GM12864 (cell line): ENCODE data around the gene ABTB1.
"Not testable (repeated sequence)": the region's sequence is repeated elsewhere in the genome, so short reads cannot be mapped to it uniquely, and the experiment has no call there.

Experiments
- DNase-seq: peaks from one replicate; pipeline ENCODE4 v3.0.0-alpha.2; 2011; ENCODE audit warnings: low read depth
- H3K4me3 ChIP-seq: 2 replicates; pipeline ENCODE4 v1.5.1; 2011; ENCODE audit warnings: mild to moderate bottlenecking, low read depth, low read length, control low read depth
- TF ChIP-seq, protein P1 (sequence below): IDR thresholded peaks from 2 replicates; pipeline ENCODE4 v1.5.1; 2011; ENCODE audit warnings: low read depth, mild to moderate bottlenecking, moderate library complexity, low read length, control low read depth, inconsistent platforms; ENCODE audit errors: missing control alignments

Gene ABTB1

DNA sequence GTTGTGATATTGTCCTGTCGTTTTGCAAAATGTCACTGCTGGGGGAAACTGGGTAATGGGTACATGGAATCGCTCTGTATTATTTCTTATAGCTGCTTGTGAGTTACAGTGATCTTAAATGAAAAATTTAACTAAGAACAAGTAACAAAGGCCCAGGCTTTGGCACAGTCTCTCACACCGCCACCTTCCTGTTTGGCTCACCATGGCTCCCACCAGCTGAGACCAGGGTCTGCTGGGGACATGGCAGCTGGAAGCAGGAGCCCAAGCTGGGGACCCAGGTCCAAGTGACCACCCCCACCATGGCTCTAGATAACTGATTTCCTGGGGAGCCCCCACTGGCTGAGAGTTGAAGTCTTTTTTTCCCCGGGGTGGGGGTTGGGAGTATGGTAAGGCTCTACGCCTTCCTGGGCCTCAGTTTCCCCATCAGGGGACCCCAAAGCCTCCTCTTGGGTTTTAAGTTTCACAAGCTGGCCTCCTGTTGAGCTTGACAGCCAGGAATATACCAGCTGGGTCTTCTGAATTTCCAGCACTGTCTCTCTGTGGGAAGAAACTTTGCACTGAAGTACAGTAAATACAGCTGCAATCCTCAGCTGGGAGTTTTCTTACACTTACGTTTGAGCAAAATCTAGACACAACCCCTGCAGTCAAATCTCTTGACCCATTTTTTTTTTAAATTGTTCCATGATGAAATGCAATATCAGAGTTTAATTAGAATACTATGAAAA lies 26.1 kb downstream of the ABTB1 start:
- no peak for DNase-seq
- TF ChIP-seq, protein P1, sequence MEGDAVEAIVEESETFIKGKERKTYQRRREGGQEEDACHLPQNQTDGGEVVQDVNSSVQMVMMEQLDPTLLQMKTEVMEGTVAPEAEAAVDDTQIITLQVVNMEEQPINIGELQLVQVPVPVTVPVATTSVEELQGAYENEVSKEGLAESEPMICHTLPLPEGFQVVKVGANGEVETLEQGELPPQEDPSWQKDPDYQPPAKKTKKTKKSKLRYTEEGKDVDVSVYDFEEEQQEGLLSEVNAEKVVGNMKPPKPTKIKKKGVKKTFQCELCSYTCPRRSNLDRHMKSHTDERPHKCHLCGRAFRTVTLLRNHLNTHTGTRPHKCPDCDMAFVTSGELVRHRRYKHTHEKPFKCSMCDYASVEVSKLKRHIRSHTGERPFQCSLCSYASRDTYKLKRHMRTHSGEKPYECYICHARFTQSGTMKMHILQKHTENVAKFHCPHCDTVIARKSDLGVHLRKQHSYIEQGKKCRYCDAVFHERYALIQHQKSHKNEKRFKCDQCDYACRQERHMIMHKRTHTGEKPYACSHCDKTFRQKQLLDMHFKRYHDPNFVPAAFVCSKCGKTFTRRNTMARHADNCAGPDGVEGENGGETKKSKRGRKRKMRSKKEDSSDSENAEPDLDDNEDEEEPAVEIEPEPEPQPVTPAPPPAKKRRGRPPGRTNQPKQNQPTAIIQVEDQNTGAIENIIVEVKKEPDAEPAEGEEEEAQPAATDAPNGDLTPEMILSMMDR: no peak
- no peak overlapping the region for H3K4me3 ChIP-seq

GRCh38 chr3:127699416-127700300 lies 26.9 kb downstream of the ABTB1 start:
- TF ChIP-seq, protein P1: no peak
- H3K4me3 ChIP-seq: no peak overlapping the region
- DNase-seq: no peak

DNA sequence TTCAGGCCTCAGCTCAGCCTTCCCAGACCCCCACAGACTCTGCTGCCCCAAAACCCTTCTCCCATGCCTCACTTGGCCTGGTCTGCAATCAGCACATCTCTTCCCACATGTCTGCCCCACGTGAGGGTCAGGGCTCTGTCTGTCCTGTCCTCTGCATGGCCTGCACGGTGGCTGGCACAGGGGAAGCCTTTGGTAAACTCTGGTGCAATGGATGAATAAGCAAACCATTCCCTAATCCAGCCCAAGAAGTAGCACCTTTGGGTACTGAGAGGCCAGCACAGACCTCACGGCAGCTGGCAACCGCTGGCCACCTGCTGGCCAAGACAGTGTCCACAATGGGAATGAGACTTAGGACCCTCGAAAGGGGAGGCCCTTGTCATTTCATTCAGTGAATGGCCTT lies 27.7 kb downstream of the ABTB1 start:
- TF ChIP-seq, protein P1: no peak
- no peak for DNase-seq
- no peak overlapping the region for H3K4me3 ChIP-seq

GRCh38 chr3:127701280-127701911 lies 28.6 kb downstream of the ABTB1 start:
- DNase-seq: no peak
- H3K4me3 ChIP-seq: no peak overlapping the region
- TF ChIP-seq, protein P1: no peak

DNA sequence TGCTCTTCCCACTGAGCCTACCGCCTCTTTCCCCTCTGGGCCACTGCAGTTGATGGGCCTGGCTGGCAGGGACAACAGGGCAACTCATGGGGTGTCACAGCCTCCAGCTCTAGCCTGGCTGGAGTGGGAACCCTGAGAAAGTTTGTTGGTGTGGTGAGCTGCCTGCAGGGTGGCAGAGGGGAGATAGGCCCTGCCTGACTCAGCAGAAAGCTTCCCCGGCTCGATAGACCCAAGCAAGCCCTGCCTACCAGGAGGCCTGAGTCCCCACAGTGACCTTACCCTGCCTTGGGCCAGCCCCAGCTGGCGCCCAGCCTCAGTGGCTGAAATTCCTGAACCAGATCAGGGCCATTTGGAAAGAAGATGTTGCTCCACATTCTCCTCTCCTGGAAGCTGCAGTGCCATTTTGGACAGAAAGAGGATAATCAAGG lies 29.4 kb downstream of the ABTB1 start:
- no peak for DNase-seq
- H3K4me3 ChIP-seq: no peak overlapping the region
- TF ChIP-seq, protein P1: no peak

DNA sequence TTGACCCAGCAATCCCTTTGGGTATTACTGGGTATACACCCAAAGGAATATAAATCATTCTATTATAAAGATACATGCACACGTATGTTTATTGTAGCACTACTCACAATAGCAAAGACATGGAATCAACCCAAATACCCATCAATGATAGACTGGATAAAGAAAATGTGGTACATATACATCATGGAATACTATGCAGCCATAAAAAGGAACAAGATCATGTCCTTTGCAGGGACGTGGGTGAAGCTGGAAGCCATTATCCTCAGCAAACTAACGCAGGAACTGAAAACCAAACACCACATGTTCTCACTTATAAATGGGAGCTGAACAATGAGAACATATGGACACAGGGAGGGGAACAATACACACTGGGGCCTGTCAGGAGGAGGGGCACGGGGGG lies 32.1 kb downstream of the ABTB1 start:
- H3K4me3 ChIP-seq, DNase-seq: not testable (repeated sequence)

DNA sequence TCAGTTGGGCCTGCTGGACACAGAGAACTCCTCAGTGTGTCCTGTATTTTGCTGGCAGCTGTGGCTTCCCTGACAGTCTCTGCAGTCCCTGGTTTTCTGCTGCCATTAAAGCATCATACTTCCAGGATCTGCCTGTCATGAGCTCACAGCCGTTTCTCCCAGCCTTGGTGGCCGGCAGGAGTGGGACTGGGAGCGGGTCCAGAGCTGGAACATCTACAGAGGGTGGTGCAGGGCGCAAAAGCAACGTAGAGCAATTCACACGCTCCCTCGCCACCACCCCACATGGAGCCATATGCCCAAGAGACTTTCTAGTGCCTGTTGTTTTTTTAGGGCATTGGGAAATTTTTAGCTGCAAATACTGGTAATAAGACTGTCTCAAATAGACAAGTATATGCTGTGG lies 33.6 kb downstream of the ABTB1 start:
- no peak for DNase-seq
- TF ChIP-seq, protein P1: no peak
- no peak overlapping the region for H3K4me3 ChIP-seq
